ENCODE results near the gene STRA6.

STRA6 gene

DNA sequence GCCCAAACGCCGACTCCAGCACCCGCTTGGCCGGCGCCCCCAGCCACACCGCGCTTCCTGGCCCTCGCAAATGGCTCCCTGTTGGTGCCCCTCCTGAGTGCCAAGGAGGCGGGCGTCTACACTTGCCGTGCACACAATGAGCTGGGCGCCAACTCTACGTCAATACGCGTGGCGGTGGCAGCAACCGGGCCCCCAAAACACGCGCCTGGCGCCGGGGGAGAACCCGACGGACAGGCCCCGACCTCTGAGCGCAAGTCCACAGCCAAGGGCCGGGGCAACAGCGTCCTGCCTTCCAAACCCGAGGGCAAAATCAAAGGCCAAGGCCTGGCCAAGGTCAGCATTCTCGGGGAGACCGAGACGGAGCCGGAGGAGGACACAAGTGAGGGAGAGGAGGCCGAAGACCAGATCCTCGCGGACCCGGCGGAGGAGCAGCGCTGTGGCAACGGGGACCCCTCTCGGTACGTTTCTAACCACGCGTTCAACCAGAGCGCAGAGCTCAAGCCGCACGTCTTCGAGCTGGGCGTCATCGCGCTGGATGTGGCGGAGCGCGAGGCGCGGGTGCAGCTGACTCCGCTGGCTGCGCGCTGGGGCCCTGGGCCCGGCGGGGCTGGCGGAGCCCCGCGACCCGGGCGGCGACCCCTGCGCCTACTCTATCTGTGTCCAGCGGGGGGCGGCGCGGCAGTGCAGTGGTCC, 68.7 kb downstream of the STRA6 start:
- no peak for DNase-seq (ENCODE audit: low read depth in 3 of 3, low spot score in 1 of 3)

DNA sequence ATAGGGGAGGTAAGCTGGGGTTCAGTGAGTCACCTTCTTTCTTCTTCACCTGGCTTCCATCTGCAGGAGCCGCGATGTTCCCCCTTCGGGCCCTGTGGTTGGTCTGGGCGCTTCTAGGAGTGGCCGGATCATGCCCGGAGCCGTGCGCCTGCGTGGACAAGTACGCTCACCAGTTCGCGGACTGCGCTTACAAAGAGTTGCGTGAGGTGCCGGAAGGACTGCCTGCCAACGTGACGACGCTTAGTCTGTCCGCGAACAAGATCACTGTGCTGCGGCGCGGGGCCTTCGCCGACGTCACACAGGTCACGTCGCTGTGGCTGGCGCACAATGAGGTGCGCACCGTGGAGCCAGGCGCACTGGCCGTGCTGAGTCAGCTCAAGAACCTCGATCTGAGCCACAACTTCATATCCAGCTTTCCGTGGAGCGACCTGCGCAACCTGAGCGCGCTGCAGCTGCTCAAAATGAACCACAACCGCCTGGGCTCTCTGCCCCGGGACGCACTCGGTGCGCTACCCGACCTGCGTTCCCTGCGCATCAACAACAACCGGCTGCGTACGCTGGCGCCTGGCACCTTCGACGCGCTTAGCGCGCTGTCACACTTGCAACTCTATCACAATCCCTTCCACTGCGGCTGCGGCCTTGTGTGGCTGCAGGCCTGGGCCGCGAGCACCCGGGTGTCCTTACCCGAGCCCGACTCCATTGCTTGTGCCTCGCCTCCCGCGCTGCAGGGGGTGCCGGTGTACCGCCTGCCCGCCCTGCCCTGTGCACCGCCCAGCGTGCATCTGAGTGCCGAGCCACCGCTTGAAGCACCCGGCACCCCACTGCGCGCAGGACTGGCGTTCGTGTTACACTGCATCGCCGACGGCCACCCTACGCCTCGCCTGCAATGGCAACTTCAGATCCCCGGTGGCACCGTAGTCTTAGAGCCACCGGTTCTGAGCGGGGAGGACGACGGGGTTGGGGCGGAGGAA, 69.6 kb downstream of the STRA6 start:
- DNase-seq (ENCODE audit: low read depth in 3 of 3, low spot score in 1 of 3) = no peak

DNA sequence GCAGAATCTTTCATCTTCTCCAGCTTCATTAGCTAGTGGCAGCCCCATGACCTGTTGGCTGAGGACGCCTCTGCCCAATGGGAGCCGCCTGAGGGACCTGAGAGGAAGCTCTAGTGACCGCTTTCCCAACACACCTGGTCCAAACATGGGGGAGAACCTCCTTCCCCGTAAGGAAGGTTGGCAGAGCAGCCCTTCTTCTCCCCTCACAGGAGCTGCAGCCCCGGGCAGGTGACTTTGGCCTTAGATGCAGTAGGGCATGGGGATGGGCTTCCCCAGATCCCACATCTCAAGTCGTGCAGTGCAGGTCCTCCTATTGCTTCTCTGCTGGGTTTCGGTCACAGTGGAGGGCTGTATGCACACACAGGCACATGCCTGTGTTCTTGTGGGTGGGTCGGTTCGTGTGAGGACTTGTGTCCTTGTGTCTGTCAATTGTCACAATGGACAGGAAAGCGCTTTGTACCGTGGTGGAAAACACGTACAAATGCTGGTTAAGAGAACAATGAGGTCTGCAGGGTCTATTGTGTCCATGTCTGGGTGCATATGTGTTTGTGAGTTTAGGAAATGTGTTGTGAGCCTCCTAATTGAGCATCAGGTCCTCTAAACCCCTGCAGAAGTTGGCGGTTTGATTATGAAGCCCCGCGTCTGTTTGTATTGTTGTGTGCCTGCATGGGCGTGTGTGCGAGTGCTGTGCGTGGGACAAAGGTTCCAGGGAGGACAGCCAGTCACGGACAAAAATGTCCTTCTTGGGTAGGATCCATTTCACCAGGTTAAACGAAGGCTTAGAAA, 70.8 kb downstream of the STRA6 start:
- DNase-seq (ENCODE audit: low read depth in 3 of 3, low spot score in 1 of 3) = no peak

DNA sequence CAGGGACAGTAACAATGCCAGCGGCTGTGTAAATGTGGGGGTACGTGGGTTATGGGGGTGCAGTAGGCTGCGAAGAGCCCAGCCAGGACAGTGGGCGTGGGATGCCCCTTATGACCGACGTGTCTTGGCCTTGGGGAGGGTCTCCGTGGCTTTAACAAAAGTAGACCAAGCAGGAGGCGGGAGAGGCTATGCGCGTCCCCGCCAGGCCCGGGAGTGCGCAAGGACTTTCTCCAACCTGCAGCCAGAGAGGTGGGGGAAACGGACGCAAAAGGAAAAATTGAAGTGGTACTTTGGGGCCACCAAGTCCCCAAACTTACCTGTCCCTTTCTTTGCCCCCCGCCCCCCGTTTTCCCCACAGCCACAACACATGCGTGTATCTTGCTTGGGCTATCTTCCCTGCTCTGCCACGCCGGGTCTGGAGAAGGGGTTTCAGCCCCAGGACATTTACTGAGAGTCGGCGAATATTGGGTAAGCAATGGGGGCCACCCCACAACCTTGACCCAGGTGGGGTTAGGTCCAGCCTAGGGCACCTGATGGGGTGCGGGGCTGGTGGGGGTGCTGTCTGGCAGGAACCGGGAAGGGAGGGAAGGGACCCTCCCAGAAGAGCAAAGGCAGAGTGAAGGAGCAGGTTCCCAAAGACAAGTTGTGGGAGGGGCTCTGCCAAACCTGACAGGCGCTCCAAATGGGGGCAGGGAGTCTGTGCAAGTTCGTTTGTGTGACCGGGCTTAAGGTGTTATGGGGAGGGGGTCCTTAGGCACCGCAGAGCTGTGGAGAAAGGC, 71.5 kb downstream of the STRA6 start:
- DNase-seq (ENCODE audit: low read depth in 3 of 3, low spot score in 1 of 3) = no peak

DNA sequence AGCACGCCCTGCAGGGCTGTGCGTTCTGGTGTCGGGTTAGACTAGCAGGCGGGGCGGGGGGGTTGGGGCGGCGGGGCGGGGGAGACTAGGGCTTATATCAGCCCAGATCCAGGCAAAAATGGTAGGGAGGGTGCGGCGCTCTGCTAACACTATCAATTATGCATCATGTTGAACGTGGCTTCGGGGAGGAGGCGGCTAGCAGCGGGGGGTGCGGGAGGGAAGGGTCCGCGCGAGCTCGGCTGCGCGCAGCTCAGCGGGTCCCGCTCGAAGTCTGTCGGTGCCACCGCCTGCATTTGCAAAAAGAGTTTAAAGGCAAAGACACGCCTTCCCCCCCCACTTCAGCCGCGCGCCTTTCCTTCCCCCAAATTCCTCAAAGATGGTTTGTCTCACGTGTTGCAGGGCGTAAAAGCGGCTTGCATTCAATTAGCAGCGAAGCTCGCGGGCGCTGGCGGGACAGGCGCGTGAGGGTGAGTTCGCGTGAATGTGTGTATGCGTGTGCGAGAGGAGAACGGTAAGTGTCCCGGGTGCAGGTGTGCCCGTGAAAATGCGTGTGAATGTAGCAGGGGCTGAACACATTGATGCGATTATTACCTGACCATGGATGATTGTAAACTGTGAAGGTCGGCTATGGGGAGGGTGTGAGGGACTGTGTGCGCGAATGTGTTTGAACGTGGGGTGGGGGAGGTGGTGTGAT, 72.3 kb downstream of the STRA6 start, which contains the start of gene ISLR2:
Gene ISLR2, plus strand, starts transcription at position 432 of the 694 bp plus-strand sequence. CDS start 2,169 bp downstream, outside the sequence.
- no peak for DNase-seq (ENCODE audit: low read depth in 3 of 3, low spot score in 1 of 3)

DNA sequence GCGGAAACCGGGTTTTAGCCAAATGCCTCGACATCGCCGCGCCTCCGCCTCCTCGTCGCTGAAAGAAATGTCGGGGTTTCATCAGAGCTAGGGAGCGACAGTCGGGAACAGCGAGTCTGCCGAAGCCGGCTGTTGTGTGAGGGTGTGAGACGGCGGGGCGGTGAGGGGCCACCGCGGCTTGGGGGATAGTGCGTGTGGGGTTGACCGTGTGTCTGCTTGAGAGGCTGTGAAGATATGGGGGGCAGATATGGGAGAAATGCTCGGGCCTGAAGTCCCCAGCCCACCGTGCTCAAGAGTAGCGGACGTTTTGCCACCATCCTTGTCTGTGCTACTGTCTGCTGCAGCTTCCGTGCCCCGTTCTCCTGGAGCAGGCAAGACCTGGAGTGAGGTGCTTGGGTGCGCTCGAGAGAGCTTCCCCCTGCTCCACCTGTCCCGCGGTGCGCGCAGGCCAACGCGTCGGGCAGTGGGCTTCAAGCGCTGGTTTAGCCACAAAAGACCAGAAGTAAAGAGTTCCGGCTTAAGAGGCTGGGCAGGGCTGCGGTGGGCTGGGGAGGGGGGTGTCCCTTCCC, 72.9 kb downstream of the STRA6 start:
- no peak for DNase-seq (ENCODE audit: low read depth in 3 of 3, low spot score in 1 of 3)
